Left ventricle myocardium inferior (tissue), 1 donor: ENCODE data around the gene CCT3. TPM values are rescaled to one million over a fixed set of nuclear protein-coding genes. Genes with fewer than 3 reads are reported as not detected.

ENCODE experiments used
- DNase-seq: peaks from one replicate; pipeline ENCODE4 v3.0.0-alpha.2; 2020
- H3K27ac ChIP-seq: fragments of 200-600 bp; replicated peaks from 2 replicates; pipeline ENCODE4 v1.8.0; 2021
- H3K27me3 ChIP-seq: fragments of 200-600 bp; 2 replicates; pipeline ENCODE4 v1.8.0; 2021; ENCODE audit warnings: low read depth
- H3K36me3 ChIP-seq: fragments of 200-600 bp; 2 replicates; pipeline ENCODE4 v1.8.0; 2021
- H3K4me1 ChIP-seq: fragments of 200-600 bp; 2 replicates; pipeline ENCODE4 v1.8.0; 2021
- H3K4me3 ChIP-seq: fragments of 200-600 bp; 2 replicates; pipeline ENCODE4 v1.8.0; 2021; ENCODE audit warnings: mild to moderate bottlenecking, moderate library complexity
- H3K9me3 ChIP-seq: fragments of 200-600 bp; replicated peaks from 2 replicates; pipeline ENCODE4 v1.8.0; 2021
- intact Hi-C: fragments of 100-400 bp; cut with micrococcal nuclease; formaldehyde crosslinking; loops from one replicate; pipeline ENCODE4 v1.11.0; 2022
- long read RNA-seq: library from polyadenylated mRNA; unstranded; transcript quantifications from one replicate; pipeline ENCODE4 v2.0.0, GENCODE V29; 2021
- total RNA-seq: library from RNA; stranded (reverse); fragmentation: NEBNext Ultra II Directional; extraction: Animal tissue kit (Norgen Biotek cat#: 25700); gene quantifications from one replicate; pipeline ENCODE4 v1.2.1, GENCODE V29; 2021
- TF ChIP-seq, protein P1 (sequence below): fragments of 200-600 bp; IDR thresholded peaks from 2 replicates; pipeline ENCODE4 v1.8.0; 2021; ENCODE audit warnings: antibody characterized with exemption, mild to moderate bottlenecking, borderline replicate concordance
- donor health status: DM: no; HTN: yes; CAD: no; lungs with severe emphysema.

The CCT3 gene
- 123 TPM for total RNA-seq
- long read RNA-seq, transcript CCT3-201 (14 exons, 2,150 nt) = major isoform, 282 of 324 reads
- long read RNA-seq, partial matches to known transcripts = 25 of 324 reads
- long read RNA-seq, other reads (novel, unspliced or antisense) = 12 of 324 reads

DNA sequence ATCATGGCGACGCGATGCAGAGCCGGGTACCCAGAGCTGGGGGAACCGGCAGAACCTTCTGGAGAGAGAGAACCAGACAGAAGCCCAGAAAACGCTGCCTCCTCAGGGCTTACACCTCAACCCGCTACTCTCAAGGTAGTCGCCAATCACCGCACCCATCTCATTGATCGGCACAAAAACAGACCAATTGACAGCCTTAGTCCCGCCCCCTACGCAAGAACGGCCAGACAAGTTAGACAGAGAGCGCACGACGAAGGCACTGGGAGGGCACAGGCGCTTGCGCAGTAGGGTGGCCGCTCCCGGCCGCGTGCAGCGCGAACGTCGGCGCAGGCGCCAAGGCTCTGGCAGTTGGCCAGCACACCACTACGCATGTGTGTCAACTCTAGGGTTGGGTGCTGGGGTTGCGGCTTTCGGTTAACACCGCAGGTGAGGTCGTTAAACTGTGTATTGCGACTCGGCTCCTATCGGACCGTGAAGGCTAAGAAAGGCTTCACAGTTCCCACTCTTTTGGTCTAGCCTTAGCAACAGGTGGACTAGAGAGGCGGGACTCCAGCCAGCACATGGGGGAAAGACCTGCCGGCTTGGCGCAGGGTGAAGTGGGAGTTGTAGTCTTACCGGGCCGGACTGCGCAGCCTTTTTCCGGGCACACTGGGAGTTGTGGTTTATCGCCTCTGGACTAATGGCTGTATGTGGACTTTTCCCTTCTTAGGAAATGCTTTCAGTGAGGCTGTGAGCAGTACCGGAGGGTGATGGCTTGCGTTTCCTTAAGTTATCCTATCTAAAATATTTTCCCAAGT is at the start of gene CCT3, which contains the start of gene TSACC:
TSS of gene CCT3 (minus strand) at position 113 of the 797 bp plus-strand sequence. CDS start at position 5, 108 bp downstream.
TSS of gene TSACC (plus strand) at position 347 of the 797 bp plus-strand sequence. CDS start 1,232 bp downstream, outside the sequence.
- Histone ChIP-seq H3K4me1 (peaks cover 32% of the 10 kb centered on the region), H3K27ac (peak within 1 kb of the TSS; percentile 94), H3K36me3 (peaks cover 25% of the 10 kb centered on the region), H3K9me3 (no peaks in the 10 kb centered on the region), H3K4me3 (peak within 1 kb of the TSS; percentile 75), H3K27me3 (no peaks in the 10 kb centered on the region)
- DNase-seq = peak; percentile 99
- TF ChIP-seq, protein P1, sequence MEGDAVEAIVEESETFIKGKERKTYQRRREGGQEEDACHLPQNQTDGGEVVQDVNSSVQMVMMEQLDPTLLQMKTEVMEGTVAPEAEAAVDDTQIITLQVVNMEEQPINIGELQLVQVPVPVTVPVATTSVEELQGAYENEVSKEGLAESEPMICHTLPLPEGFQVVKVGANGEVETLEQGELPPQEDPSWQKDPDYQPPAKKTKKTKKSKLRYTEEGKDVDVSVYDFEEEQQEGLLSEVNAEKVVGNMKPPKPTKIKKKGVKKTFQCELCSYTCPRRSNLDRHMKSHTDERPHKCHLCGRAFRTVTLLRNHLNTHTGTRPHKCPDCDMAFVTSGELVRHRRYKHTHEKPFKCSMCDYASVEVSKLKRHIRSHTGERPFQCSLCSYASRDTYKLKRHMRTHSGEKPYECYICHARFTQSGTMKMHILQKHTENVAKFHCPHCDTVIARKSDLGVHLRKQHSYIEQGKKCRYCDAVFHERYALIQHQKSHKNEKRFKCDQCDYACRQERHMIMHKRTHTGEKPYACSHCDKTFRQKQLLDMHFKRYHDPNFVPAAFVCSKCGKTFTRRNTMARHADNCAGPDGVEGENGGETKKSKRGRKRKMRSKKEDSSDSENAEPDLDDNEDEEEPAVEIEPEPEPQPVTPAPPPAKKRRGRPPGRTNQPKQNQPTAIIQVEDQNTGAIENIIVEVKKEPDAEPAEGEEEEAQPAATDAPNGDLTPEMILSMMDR = no peak
- intact Hi-C loops = no loop called here

DNA sequence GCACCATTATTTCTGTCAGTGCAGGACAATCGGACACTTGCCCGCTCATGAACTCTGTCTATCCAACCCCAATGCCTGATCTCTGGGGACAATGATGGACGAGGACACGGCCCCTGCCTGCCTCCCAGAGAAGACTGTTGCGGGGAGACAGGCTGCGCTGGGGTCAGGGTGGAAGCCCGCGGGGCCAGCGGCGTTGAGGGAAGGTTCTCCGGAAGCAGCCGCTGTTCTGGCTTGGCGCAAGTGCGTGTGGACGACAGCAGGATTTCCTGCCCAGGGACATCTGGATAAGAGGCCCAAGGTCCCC is 49.7 kb upstream of the CCT3 start:
- TF ChIP-seq, protein P1 = no peak
- intact Hi-C loops = loop anchor here (5.0 kb wide), 1 partner anchor 39 kb away; no protein-coding TSS in a partner anchor
- H3K4me1 ChIP-seq = peaks cover 8% of the 10 kb centered on the region
- peaks cover 71% of the 10 kb centered on the region for H3K27me3 ChIP-seq
- H3K9me3 ChIP-seq = no peaks in the 10 kb centered on the region
- H3K36me3 ChIP-seq = no peaks in the 10 kb centered on the region
- H3K27ac ChIP-seq = no peak overlapping the region
- peak overlapping the region; percentile 47 for H3K4me3 ChIP-seq
- no peak for DNase-seq

DNA sequence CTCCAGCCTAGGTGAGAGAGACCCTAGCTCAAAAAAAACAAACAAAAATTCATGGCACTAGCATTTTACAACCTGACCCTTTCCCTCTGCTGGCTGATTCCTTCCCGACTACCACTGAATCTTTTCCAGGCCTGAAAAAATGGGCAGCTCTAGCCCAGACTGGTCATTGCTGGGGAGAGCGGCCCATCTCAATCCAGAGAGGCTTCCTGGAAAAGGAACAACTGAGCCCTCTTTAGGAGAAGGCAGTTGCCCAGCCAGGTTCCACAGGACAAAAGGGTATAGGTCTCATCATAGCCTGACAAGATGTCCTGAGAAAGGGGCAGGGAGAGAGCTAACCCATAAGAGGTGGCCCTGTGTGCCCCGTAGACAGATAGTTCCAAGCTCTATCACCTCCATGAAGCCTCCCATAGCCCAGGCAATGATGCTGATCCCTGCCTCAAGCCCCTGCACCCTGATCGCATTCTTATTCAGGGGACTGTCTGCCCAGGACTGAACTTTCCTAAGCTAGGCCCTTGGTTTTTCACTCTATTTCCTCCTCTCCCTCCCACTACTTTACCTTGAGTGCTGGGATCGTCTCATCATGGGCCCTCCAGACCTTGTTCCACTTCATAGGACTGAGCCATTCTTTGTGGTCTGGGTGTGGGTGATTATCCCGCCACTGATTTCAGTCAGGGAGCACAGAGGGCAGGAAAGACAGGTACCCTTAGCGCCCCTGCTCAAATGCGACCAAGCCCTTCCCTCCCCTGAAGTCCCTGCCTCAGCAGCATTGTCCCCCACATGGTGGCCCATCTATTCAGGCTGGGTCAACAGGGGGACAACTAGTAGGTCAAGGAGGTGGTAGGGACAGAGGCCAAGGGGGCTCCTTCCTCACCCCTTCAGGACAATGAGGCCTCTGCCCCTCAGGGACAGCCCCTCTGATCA is 49.1 kb upstream of the CCT3 start:
- H3K36me3 ChIP-seq = no peaks in the 10 kb centered on the region
- peaks cover 65% of the 10 kb centered on the region for H3K27me3 ChIP-seq
- H3K4me3 ChIP-seq = no peak overlapping the region
- no peak for DNase-seq
- no peak overlapping the region for H3K27ac ChIP-seq
- peaks cover 8% of the 10 kb centered on the region for H3K4me1 ChIP-seq
- intact Hi-C loops = loop anchor here (5.0 kb wide), 1 partner anchor 40 kb away; no protein-coding TSS in a partner anchor
- TF ChIP-seq, protein P1 = no peak
- no peaks in the 10 kb centered on the region for H3K9me3 ChIP-seq

DNA sequence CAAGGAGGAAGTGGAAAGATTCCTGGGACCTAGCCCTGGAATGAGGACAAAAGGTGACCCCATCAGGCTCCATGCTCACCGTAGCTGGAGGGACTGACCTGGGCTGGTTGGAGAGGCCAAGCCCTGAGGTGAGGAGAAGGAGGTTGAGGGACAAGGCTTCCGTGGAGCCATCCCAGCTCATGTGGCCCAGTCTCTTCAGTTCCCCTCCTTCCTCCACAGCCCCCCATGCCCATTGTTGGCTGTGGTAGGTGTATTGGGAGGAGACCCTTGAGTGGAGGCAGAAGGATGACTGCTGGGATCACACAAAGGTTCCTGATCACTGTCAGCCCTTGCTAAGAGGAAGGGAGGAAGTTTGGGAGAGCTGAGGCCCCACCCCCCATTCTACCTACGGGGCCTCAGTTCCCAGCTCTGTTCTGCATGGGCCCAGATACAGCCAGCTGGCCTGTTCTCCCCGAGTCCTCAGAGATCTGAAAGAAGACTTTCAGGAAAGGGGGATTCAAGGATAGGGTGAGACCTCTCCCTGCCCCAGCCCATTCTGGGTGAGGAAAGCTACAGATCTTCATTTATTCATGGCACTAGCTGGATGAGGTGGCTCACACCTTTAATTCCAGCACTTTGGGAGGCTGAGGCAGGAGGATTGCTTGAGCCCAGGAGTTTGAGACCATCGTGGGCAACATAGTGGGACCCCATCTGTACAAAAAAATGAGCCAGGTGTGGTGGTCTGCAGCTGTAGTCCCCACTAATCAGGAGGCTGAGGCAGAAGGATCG is 48.2 kb upstream of the CCT3 start:
- Histone ChIP-seq H3K36me3 (no peaks in the 10 kb centered on the region), H3K9me3 (no peaks in the 10 kb centered on the region), H3K4me3 (no peak overlapping the region), H3K27me3 (peaks cover 56% of the 10 kb centered on the region), H3K4me1 (peaks cover 8% of the 10 kb centered on the region), H3K27ac (no peak overlapping the region)
- intact Hi-C loops = loop anchor here (5.0 kb wide), 1 partner anchor 41 kb away; no protein-coding TSS in a partner anchor
- TF ChIP-seq, protein P1 = no peak
- no peak for DNase-seq
